Inflammatory macrophage (primary cell): ENCODE results near the gene POP4.
"Not testable (repeated sequence)": the region's sequence is repeated elsewhere in the genome, so short reads cannot be mapped to it uniquely, and the experiment has no call there.

ENCODE experiments used
- DNase-seq, 2 donors: peaks; one replicate each; pipeline ENCODE4 v3.0.0-alpha.2; 2020 to 2022

Gene POP4

GRCh38 chr19:29612801-29613595 lies 6.9 kb downstream of the POP4 start:
- DNase-seq, result no peak

- DNase-seq, result no peak
These were observed 8.0 kb downstream of the POP4 start for GRCh38 chr19:29614046-29614445.

- DNase-seq, result no peak
These were observed 8.7 kb downstream of the POP4 start for GRCh38 chr19:29614780-29615179.

GRCh38 chr19:29615891-29616425 lies 9.9 kb downstream of the POP4 start:
- no peak for DNase-seq

GRCh38 chr19:29616541-29616940 lies 10.5 kb downstream of the POP4 start:
- DNase-seq, result no peak

- no peak for DNase-seq
These were observed 11.5 kb downstream of the POP4 start for GRCh38 chr19:29617366-29618266.

GRCh38 chr19:29618434-29618833 lies 12.4 kb downstream of the POP4 start:
- no peak for DNase-seq

- DNase-seq, result no peak
These were observed 12.8 kb downstream of the POP4 start for GRCh38 chr19:29618871-29619270.

GRCh38 chr19:29620931-29621351 lies 14.9 kb downstream of the POP4 start:
- DNase-seq, result peak in 1 of 2 donors; percentile 18

- no peak for DNase-seq
These were observed 16.3 kb downstream of the POP4 start for GRCh38 chr19:29622166-29623070.

GRCh38 chr19:29623726-29624488 lies 17.8 kb downstream of the POP4 start:
- DNase-seq, result no peak

GRCh38 chr19:29624489-29625185 lies 18.6 kb downstream of the POP4 start:
- no peak for DNase-seq

- DNase-seq, result no peak
These were observed 19.1 kb downstream of the POP4 start for GRCh38 chr19:29625186-29625651.

- no peak for DNase-seq
These were observed 20.3 kb downstream of the POP4 start for GRCh38 chr19:29626386-29626785.

GRCh38 chr19:29626832-29627231 lies 20.7 kb downstream of the POP4 start:
- DNase-seq, result not testable (repeated sequence)

- DNase-seq, result no peak
These were observed 22.7 kb downstream of the POP4 start for GRCh38 chr19:29628661-29629385.

- no peak for DNase-seq
These were observed 23.9 kb downstream of the POP4 start for GRCh38 chr19:29629836-29630534.

GRCh38 chr19:29630655-29631054 lies 24.6 kb downstream of the POP4 start:
- no peak for DNase-seq

- no peak for DNase-seq
These were observed 25.4 kb downstream of the POP4 start for GRCh38 chr19:29631450-29631849.
